HG03469 (cell line): ENCODE results near the gene ALDH3B1.

Source experiments
- ATAC-seq: cut with Tn5 transposase; IDR thresholded peaks from one replicate; pipeline ENCODE4 v1.9.1; 2021; ENCODE audit warnings: mild to moderate bottlenecking, moderate library complexity, moderate number of reproducible peaks; ENCODE audit not compliant: unreplicated experiment

ALDH3B1 gene

GRCh38 chr11:68013611-68014156 is 3.6 kb downstream of the ALDH3B1 start:
- no peak for ATAC-seq

DNA sequence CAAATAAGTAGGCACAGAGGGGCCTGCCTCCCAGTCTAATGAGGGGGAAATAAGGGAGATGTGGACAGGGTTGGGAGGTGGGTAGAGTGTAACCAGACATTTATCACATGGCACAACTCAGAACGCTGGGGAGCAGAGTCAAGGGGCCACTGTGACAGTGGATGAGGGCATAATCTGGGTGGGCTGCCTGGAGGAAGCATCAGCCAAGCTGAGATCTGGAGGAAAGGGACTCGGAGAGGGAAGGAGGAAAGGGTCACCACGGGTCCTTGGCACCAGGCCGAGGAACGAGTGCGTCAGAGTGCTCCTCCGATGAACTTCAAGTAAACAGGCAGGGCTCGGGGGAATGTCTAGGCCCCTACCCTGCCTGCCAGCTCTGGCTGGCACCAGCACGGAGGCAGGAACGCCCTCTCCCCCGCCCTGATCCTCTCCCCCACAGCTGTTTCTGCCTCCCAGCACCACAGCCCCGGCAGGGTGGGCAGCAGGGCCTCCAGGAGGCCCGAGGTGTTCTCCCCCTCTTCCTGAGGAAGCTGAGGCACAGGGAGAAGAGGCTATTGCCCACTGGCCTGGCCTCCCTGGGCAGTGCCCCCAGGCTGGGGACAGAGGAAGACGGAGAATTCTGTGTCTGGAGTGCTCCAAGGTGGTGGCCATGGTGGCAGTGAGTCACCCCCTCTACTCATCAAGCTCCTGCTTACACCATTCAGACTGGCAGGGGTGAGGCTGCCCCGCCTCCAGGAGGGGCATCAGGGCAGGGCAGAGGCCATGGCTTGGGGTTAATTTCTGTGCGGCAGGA is 4.2 kb downstream of the ALDH3B1 start:
- ATAC-seq: no peak

DNA sequence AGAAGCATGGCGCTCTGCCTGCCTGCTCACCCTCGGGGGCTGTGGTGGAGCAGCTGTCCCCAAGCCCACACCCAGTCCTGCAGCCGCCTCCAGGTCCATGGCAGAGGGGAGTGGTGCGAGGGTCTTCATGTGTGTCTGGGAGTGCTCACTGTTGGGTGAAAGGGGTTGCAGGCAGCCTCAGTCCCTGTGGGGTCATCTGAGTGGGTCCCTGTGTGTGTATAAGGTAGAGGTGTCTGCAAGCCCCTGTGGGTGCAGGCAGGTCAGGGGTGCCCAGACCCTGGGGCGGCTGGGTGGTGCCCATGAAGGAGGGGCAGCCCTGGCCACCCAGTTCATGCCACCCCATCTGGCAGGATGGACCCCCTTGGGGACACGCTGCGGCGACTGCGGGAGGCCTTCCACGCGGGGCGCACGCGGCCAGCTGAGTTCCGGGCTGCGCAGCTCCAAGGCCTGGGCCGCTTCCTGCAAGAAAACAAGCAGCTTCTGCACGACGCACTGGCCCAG is 4.9 kb downstream of the ALDH3B1 start:
- ATAC-seq: no peak

DNA sequence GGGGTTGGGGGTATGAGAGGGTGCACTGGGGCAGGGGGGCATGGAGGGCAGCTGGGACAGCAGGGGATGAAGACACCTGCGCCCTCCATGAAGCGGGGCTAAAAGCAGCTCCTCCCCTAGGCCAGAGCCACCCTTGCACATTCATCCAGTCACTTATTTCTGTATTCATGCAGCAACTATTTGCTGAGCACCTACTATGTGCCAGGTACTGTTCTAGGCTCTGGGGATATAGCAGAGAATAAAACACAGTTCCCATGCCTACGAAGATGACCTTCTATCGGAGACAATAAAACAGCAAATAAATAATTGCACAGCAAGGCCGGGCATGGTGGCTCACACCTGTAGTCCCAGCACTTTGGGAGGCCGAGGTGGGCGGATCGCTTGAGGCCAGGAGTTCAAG is 5.3 kb downstream of the ALDH3B1 start:
- no peak for ATAC-seq

DNA sequence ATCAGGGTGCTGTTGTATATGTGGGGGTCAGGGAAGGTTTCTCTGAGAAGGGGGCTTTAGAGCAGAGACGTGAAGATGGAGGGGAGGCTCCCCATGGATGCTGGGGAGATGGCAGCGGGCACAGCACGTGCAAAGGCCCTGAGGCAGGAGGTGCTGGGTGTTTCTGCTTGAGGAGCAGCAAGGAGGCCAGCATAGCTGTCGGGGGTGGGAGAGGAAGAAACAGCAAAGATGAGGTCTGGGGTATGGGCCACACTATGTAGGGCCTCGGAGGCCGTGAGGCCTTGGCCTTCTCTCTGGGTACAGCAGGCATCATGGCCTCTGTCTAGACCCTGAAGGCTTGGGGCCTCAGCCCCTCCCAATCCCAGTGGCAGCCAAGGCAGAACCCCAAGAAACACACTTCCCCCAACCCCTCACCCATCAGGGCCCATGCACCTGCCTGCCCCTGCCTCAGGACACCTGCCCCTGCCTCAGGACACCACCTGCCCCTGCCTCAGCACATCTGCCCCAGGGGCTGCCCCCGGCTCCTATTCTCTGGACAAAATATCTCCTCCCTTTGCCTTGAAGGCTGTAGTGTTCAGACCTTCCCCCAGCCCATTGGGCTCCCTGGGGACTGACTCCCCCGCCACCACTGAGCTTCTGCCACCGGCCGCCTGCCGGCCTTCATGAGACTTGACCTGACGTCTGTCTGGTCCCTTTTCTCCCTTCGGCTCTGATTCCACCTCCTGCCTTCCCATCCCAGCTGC is 6.2 kb downstream of the ALDH3B1 start:
- ATAC-seq: no peak

GRCh38 chr11:68016904-68017817 is 7.0 kb downstream of the ALDH3B1 start:
- no peak for ATAC-seq

GRCh38 chr11:68017980-68018729 is 8.0 kb downstream of the ALDH3B1 start:
- no peak for ATAC-seq

DNA sequence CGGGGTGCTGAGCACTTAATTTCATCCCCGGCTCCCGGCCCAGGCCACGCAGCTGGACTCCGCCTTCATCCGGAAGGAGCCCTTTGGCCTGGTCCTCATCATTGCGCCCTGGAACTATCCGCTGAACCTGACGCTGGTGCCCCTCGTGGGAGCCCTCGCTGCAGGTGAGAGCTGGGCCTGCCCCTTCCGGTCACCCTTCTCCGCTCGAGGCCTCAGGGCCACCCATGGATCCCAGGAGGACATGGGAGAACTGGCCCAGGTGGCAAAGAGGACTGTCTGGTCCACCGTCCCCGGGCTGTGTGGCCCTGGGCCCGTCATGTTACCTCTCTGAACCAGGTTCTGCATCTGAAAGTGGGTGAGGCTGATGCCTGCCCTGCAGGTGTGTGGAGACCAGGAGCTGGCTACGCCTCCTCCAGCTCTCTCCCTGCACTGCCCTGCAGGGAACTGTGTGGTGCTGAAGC is 8.6 kb downstream of the ALDH3B1 start:
- ATAC-seq: no peak

GRCh38 chr11:68019486-68019885 is 9.4 kb downstream of the ALDH3B1 start:
- no peak for ATAC-seq

DNA sequence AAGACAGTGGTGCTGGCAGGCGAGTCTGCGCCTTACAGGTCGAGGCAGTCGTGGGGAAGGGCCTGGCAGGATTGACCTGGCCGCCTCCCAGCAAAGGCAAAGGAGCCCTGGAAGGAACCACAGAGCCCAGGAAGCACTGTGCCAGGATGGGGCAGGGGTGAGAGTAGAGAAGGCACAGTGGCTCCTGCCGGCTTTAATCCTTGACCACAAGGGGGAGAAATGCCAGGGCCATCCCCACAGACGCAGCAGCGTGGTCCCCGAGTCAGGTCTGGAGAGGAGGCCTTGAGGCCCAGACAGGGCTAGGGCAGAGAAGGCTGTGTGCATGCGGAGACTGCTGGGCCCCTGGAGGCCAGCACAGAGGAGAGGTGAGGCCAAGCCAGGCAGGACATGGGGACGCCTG is 10.4 kb downstream of the ALDH3B1 start:
- ATAC-seq: no peak

GRCh38 chr11:68021167-68021787 is 11.2 kb downstream of the ALDH3B1 start:
- no peak for ATAC-seq

DNA sequence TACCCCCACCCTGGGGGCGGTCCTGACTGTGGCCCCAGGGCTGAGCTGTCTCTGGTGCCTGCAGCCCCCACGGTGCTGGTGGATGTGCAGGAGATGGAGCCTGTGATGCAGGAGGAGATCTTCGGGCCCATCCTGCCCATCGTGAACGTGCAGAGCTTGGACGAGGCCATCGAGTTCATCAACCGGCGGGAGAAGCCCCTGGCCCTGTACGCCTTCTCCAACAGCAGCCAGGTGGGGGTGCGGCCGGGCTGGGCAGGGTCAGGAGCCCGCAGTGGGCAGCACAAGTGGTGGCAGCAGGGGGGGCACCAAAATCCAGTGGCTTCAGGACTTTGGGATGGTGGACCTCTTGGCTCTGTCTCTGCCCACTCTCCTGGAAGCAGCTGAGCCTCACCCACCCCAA is 12.4 kb downstream of the ALDH3B1 start:
- ATAC-seq: no peak

GRCh38 chr11:68024508-68024907 is 14.4 kb downstream of the ALDH3B1 start:
- ATAC-seq: no peak

- no peak for ATAC-seq
These were observed 14.9 kb downstream of the ALDH3B1 start for GRCh38 chr11:68025047-68025446.

DNA sequence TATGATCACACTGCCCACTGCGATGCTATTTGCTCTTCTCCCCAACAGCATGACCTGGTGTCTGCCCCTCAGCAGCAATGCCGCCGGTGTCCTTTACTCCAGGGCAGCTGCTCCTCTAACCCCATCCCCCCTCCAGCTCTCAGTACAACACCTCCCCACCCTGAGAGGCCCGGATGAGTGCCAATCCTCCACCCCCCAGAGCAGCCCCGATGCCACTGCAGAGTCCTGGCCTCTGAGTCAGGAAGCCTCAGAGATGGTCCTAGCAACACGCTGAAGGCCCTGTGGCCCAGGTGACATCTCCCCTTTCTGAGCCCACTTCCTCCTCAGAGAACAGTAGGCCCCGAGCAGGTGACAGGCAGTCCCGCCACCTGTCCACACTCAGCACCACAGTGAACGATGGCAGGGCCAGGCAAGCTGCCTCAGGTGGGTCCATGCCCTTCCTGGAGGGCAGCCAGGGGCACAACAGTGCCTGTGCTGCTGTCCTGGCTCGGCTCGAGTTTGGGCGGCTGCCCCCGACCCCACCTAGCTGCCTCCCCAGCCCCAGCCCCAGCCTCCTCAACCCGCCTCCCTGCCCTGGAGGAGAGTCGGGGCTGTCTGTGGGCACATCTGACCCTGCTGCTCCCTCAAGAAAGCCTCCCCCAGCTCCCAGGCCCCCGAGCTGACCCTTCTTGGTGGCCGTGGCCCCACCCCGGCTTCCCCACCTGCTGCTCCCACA is 16.4 kb downstream of the ALDH3B1 start:
- no peak for ATAC-seq

GRCh38 chr11:68027667-68028066 is 17.5 kb downstream of the ALDH3B1 start:
- no peak for ATAC-seq

- ATAC-seq: no peak
These were observed 18.8 kb downstream of the ALDH3B1 start for GRCh38 chr11:68028802-68029545.
